ENCODE results near the gene MCTP1.

GRCh38 chr5:94932259-94932658 lies 352.6 kb downstream of the MCTP1 start:
- TF ChIP-seq EZH2 (IDR thresholded peaks at IDR 0.05; ENCODE audit: insufficient read depth, poor library complexity, severe bottlenecking): no peak
- TF ChIP-seq EZH2phosphoT487 (IDR thresholded peaks at IDR 0.05; ENCODE audit: insufficient read depth, low read depth): no peak

Data from GM23248 (cell line).